ENCODE results near the gene CHAC2. TPM values are rescaled to one million over a fixed set of nuclear protein-coding genes. Genes with fewer than 3 reads are reported as not detected.
"Not testable (repeated sequence)": the region's sequence is repeated elsewhere in the genome, so short reads cannot be mapped to it uniquely, and the experiment has no call there.

Gene CHAC2
- total RNA-seq, 1 experiment from 2014 or later: 9.6 TPM

DNA sequence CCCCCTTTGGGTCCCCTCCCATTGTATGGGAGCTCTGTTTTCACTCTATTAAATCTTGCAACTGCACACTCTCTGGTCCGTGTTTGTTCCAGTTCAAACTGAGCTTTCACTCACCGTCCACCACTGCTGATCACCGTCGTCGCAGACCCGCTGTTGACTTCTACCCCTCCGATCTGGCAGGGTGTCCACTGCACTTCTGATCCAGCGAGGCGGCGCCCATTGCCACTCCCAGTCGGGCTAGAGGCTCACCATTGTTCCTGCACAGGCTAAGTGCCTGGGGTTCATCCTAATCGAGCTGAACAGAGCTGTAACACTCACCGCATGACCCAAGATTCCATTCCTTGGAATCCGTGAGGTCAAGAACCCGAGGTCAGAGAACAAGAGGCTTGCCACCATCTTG, 11.0 kb upstream of the CHAC2 start (continued):
- TF ChIP-seq E2F1 (CRISPR knock-in tag; IDR thresholded peaks at IDR 0.05): no peak
- TF ChIP-seq ATF2 (CRISPR knock-in tag; IDR thresholded peaks at IDR 0.05; ENCODE audit: borderline replicate concordance, low read depth): no peak
- TF ChIP-seq RELA (CRISPR knock-in tag; IDR thresholded peaks at IDR 0.05; ENCODE audit: borderline replicate concordance): no peak

DNA sequence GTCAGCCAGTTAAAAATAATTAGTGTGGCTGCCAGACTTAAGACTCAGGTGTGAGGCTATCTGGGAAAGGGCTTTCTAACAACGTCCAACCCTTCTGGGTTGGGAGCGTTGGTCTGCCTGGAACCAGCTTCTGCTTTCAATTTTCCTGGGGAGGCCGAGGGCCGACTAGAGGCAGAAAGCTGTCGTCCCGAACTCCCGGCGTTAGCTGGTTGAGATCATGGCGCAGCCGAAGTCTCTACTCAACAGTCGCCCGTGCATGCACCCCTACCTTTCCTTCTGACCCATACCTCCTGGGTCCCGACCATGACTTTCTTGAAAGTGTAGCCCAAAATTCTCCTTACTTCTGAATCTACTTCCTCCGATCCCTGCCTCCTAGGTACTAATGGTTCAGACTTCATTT, 10.4 kb upstream of the CHAC2 start:
- ATAC-seq; POLR2A ChIA-PET; H3K27me3 Mint-ChIP-seq (ENCODE audit: low read depth); H3K9me3 Mint-ChIP-seq; DNase-seq (ENCODE audit: low spot score); H3K27ac Mint-ChIP-seq; H3K4me3 Mint-ChIP-seq: not testable (repeated sequence)
- Mint-ChIP-seq H3K4me1 (peaks cover 21% of the 10 kb centered on the region), H3K36me3 (peaks cover 20% of the 10 kb centered on the region)
- CTCF ChIA-PET: interaction anchor here (1.3 kb wide), 1 partner anchor 10 kb away, joined by 6 read pairs; the partner anchor contains the start of gene CHAC2

- Mint-ChIP-seq H3K4me3 (no peak overlapping the region), H3K27ac (peak overlapping the region; percentile 28; the same call in 1 of the 2 replicates), H3K4me1 (peaks cover 20% of the 10 kb centered on the region), H3K36me3 (peaks cover 11% of the 10 kb centered on the region), H3K27me3 (ENCODE audit: low read depth) (no peaks in the 10 kb centered on the region), H3K9me3 (no peaks in the 10 kb centered on the region)
- CTCF ChIA-PET: no interaction called here
- TF ChIP-seq NFATC4 (CRISPR knock-in tag; IDR thresholded peaks at IDR 0.05) (no peak), ZNF138 (CRISPR knock-in tag; conservative IDR thresholded peaks at IDR 0.05) (no peak), SMAD4 (CRISPR knock-in tag; IDR thresholded peaks at IDR 0.05) (no peak), STAT6 (CRISPR knock-in tag; conservative IDR thresholded peaks at IDR 0.05; ENCODE audit: low read depth) (no peak), ETV6 (CRISPR knock-in tag; IDR thresholded peaks at IDR 0.05) (no peak), ZBTB21 (CRISPR knock-in tag; IDR thresholded peaks at IDR 0.05; ENCODE audit: borderline replicate concordance) (no peak), RORB (CRISPR knock-in tag; IDR thresholded peaks at IDR 0.05) (no peak), ZSCAN18 (CRISPR knock-in tag; IDR thresholded peaks at IDR 0.05) (no peak), FOXJ3 (CRISPR knock-in tag; IDR thresholded peaks at IDR 0.05; ENCODE audit: borderline replicate concordance) (no peak), FOXP1 (CRISPR knock-in tag; IDR thresholded peaks at IDR 0.05; ENCODE audit: borderline replicate concordance) (no peak), CREM (CRISPR knock-in tag; IDR thresholded peaks at IDR 0.05) (no peak), ZNF219 (CRISPR knock-in tag; IDR thresholded peaks at IDR 0.05; ENCODE audit: borderline replicate concordance) (no peak), CDX4 (CRISPR knock-in tag; IDR thresholded peaks at IDR 0.05; ENCODE audit: borderline replicate concordance) (no peak), TCF7 (CRISPR knock-in tag; IDR thresholded peaks at IDR 0.05; ENCODE audit: low read depth) (no peak)
- TF ChIP-seq, protein P1, sequence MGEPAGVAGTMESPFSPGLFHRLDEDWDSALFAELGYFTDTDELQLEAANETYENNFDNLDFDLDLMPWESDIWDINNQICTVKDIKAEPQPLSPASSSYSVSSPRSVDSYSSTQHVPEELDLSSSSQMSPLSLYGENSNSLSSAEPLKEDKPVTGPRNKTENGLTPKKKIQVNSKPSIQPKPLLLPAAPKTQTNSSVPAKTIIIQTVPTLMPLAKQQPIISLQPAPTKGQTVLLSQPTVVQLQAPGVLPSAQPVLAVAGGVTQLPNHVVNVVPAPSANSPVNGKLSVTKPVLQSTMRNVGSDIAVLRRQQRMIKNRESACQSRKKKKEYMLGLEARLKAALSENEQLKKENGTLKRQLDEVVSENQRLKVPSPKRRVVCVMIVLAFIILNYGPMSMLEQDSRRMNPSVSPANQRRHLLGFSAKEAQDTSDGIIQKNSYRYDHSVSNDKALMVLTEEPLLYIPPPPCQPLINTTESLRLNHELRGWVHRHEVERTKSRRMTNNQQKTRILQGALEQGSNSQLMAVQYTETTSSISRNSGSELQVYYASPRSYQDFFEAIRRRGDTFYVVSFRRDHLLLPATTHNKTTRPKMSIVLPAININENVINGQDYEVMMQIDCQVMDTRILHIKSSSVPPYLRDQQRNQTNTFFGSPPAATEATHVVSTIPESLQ (CRISPR knock-in tag; IDR thresholded peaks at IDR 0.05): no peak
- TF ChIP-seq, protein P2, sequence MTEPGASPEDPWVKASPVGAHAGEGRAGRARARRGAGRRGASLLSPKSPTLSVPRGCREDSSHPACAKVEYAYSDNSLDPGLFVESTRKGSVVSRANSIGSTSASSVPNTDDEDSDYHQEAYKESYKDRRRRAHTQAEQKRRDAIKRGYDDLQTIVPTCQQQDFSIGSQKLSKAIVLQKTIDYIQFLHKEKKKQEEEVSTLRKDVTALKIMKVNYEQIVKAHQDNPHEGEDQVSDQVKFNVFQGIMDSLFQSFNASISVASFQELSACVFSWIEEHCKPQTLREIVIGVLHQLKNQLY (CRISPR knock-in tag; IDR thresholded peaks at IDR 0.05): no peak
- TF ChIP-seq, protein P3, sequence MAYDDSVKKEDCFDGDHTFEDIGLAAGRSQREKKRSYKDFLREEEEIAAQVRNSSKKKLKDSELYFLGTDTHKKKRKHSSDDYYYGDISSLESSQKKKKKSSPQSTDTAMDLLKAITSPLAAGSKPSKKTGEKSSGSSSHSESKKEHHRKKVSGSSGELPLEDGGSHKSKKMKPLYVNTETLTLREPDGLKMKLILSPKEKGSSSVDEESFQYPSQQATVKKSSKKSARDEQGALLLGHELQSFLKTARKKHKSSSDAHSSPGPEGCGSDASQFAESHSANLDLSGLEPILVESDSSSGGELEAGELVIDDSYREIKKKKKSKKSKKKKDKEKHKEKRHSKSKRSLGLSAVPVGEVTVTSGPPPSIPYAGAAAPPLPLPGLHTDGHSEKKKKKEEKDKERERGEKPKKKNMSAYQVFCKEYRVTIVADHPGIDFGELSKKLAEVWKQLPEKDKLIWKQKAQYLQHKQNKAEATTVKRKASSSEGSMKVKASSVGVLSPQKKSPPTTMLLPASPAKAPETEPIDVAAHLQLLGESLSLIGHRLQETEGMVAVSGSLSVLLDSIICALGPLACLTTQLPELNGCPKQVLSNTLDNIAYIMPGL (CRISPR knock-in tag; IDR thresholded peaks at IDR 0.05): no peak
- DNase-seq (ENCODE audit: low spot score) (no peak), ATAC-seq (no peak)
- POLR2A ChIA-PET: no interaction called here
Measured at GRCh38 chr2:53765767-53766166, 1.8 kb upstream of the CHAC2 start.
